ENCODE data around the gene TRIM32.

GRCh38 chr9:116712781-116713180, 25.7 kb downstream of the TRIM32 start:
- TF ChIP-seq, protein P1, sequence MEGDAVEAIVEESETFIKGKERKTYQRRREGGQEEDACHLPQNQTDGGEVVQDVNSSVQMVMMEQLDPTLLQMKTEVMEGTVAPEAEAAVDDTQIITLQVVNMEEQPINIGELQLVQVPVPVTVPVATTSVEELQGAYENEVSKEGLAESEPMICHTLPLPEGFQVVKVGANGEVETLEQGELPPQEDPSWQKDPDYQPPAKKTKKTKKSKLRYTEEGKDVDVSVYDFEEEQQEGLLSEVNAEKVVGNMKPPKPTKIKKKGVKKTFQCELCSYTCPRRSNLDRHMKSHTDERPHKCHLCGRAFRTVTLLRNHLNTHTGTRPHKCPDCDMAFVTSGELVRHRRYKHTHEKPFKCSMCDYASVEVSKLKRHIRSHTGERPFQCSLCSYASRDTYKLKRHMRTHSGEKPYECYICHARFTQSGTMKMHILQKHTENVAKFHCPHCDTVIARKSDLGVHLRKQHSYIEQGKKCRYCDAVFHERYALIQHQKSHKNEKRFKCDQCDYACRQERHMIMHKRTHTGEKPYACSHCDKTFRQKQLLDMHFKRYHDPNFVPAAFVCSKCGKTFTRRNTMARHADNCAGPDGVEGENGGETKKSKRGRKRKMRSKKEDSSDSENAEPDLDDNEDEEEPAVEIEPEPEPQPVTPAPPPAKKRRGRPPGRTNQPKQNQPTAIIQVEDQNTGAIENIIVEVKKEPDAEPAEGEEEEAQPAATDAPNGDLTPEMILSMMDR (optimal IDR thresholded peaks at IDR 0.05 in 1 of 3, IDR thresholded peaks at IDR 0.05 in 1 of 3, conservative IDR thresholded peaks at IDR 0.05 in 1 of 3; ENCODE audit: extremely low read depth in 1 of 3, insufficient read depth in 2 of 3, low read length in 3 of 3): no peak
- TF ChIP-seq EZH2 (IDR thresholded peaks at IDR 0.05; ENCODE audit: low read length): no peak

All from keratinocyte (primary cell).